WTC11 (cell line): ENCODE results near the gene OCLN. TPM values are rescaled to one million over a fixed set of nuclear protein-coding genes. Genes with fewer than 3 reads are reported as not detected.
"Not testable (repeated sequence)": the region's sequence is repeated elsewhere in the genome, so short reads cannot be mapped to it uniquely, and the experiment has no call there.

Source experiments
- ATAC-seq: fragments of 200-7000 bp; cut with Tn5 transposase; 2 replicates; pipeline ENCODE4 v1.10.0; 2021; ENCODE audit warnings: mild to moderate bottlenecking, moderate library complexity
- CTCF ChIA-PET: fragments of 300-600 bp; sonication (Branson Sonifier 250); formaldehyde crosslinking; loops from one replicate; lab custom pipeline; 2021; ENCODE audit warnings: antibody characterized with exemption; lab: Charles Lee
- POLR2A ChIA-PET: fragments of 350-600 bp; sonication (Branson Sonifier 250); formaldehyde crosslinking; loops from one replicate; lab custom pipeline; 2021; ENCODE audit warnings: antibody characterized with exemption; lab: Charles Lee
- DNase-seq: peaks from one replicate; pipeline ENCODE4 v3.0.0; 2021; ENCODE audit warnings: low spot score
- H3K27ac Mint-ChIP-seq: 2 replicates; pipeline ENCODE4 v1.8.0; 2021; ENCODE audit warnings: mixed read lengths
- H3K27me3 Mint-ChIP-seq: 2 replicates; pipeline ENCODE4 v1.8.0; 2021; ENCODE audit warnings: low read depth, mild to moderate bottlenecking, moderate library complexity, mixed read lengths
- H3K36me3 Mint-ChIP-seq: 2 replicates; pipeline ENCODE4 v1.8.0; 2021; ENCODE audit warnings: mixed read lengths
- H3K4me1 Mint-ChIP-seq: 2 replicates; pipeline ENCODE4 v1.8.0; 2022; ENCODE audit warnings: mixed read lengths
- H3K4me3 Mint-ChIP-seq: 2 replicates; pipeline ENCODE4 v1.8.0; 2021; ENCODE audit warnings: mild to moderate bottlenecking, moderate library complexity, mixed read lengths
- H3K9me3 Mint-ChIP-seq: 2 replicates; pipeline ENCODE4 v1.8.0; 2021; ENCODE audit warnings: mixed read lengths
- ETV6 ChIP-seq: sonication (generic); formaldehyde crosslinking; IDR thresholded peaks from 2 replicates; pipeline ENCODE4 v1.8.1; 2022; ENCODE audit warnings: mild to moderate bottlenecking, missing genetic modification reagents
- FOXP4 ChIP-seq: sonication (generic); formaldehyde crosslinking; IDR thresholded peaks from 2 replicates; pipeline ENCODE4 v1.8.0; 2022; ENCODE audit warnings: mild to moderate bottlenecking, missing genetic modification reagents
- GTF2I ChIP-seq: fragments of 250-450 bp; sonication (Bioruptor Pico); conservative IDR thresholded peaks from 2 replicates; pipeline ENCODE4 v1.4.0; 2021; ENCODE audit warnings: mild to moderate bottlenecking
- IRF1 ChIP-seq: sonication (generic); formaldehyde crosslinking; IDR thresholded peaks from 2 replicates; pipeline ENCODE4 v1.8.0; 2023; ENCODE audit warnings: missing genetic modification reagents
- IRF2 ChIP-seq: sonication (generic); formaldehyde crosslinking; IDR thresholded peaks from 2 replicates; pipeline ENCODE4 v1.8.0; 2022; ENCODE audit warnings: low read depth, missing genetic modification reagents, borderline replicate concordance
- NFATC4 ChIP-seq: fragments of 250-450 bp; sonication (Bioruptor Pico); IDR thresholded peaks from 2 replicates; pipeline ENCODE4 v1.9.0; 2021; ENCODE audit warnings: mild to moderate bottlenecking
- SMAD3 ChIP-seq: sonication (generic); formaldehyde crosslinking; IDR thresholded peaks from 2 replicates; pipeline ENCODE4 v1.8.0; 2022; ENCODE audit warnings: missing genetic modification reagents, mild to moderate bottlenecking, borderline replicate concordance
- ZNF138 ChIP-seq: sonication (generic); formaldehyde crosslinking; conservative IDR thresholded peaks from 2 replicates; pipeline ENCODE4 v1.8.1; 2022; ENCODE audit warnings: mild to moderate bottlenecking, moderate library complexity, missing genetic modification reagents
- ZNF219 ChIP-seq: sonication (generic); formaldehyde crosslinking; IDR thresholded peaks from 2 replicates; pipeline ENCODE4 v1.8.0; 2023; ENCODE audit warnings: missing genetic modification reagents, mild to moderate bottlenecking, borderline replicate concordance
- ZNF317 ChIP-seq: sonication (generic); formaldehyde crosslinking; IDR thresholded peaks from 2 replicates; pipeline ENCODE4 v1.8.1; 2023; ENCODE audit warnings: low read depth, mild to moderate bottlenecking, moderate library complexity, missing genetic modification reagents, borderline replicate concordance
- ZNF396 ChIP-seq: fragments of 250-450 bp; sonication (Bioruptor Pico); IDR thresholded peaks from 2 replicates; pipeline ENCODE4 v1.8.0; 2021; ENCODE audit warnings: mild to moderate bottlenecking, moderate library complexity, borderline replicate concordance
- total RNA-seq: library from RNA; stranded (reverse); gene quantifications from 3 replicates; pipeline ENCODE4 v1.2.3, GENCODE V29; 2021
- TF ChIP-seq, protein P1 (sequence below): sonication (generic); formaldehyde crosslinking; IDR thresholded peaks from 2 replicates; pipeline ENCODE4 v1.8.1; 2022; ENCODE audit warnings: low read depth, missing genetic modification reagents, borderline replicate concordance
- TF ChIP-seq, protein P2 (sequence below): fragments of 250-450 bp; sonication (Bioruptor Pico); conservative IDR thresholded peaks from 2 replicates; pipeline ENCODE4 v1.9.0; 2021; ENCODE audit warnings: mild to moderate bottlenecking
- TF ChIP-seq, protein P3 (sequence below): sonication (generic); formaldehyde crosslinking; IDR thresholded peaks from 2 replicates; pipeline ENCODE4 v1.8.1; 2023; ENCODE audit warnings: mild to moderate bottlenecking, missing genetic modification reagents, moderate library complexity
- TF ChIP-seq, protein P4 (sequence below): sonication (generic); formaldehyde crosslinking; IDR thresholded peaks from 2 replicates; pipeline ENCODE4 v1.8.1; 2023; ENCODE audit warnings: mild to moderate bottlenecking, moderate library complexity, missing genetic modification reagents
- TF ChIP-seq, protein P5 (sequence below): sonication (generic); formaldehyde crosslinking; IDR thresholded peaks from 2 replicates; pipeline ENCODE4 v1.8.0; 2022; ENCODE audit warnings: mild to moderate bottlenecking, missing genetic modification reagents

Gene OCLN
- total RNA-seq, 1 experiment from 2014 or later: 58.3 TPM

DNA sequence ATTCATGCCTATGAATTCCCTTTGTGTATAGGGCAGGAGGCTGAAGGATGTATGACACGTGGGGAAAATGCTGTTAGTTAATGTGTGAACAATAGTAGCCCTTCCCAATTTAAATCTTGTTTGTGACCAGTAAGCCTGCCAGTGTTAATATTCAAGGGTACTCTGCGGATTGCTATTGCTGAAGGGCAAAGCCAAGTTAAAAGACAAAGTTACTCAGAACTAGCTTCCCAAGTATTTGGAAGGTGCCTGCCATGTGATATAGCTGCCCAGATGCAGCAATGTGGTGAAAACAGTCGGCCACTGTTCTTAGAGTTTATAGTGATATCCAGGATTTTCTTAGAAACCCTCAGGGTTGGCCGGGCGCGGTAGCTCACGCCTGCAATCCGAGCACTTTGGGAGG is 43.1 kb upstream of the OCLN start:
- Mint-ChIP-seq H3K27ac (no peak overlapping the region; the same call in 1 of the 2 replicates), H3K27me3 (no peaks in the 10 kb centered on the region)
- CTCF ChIA-PET: no interaction called here
- TF ChIP-seq GTF2I (CRISPR knock-in tag): no peak
- TF ChIP-seq, protein P1, sequence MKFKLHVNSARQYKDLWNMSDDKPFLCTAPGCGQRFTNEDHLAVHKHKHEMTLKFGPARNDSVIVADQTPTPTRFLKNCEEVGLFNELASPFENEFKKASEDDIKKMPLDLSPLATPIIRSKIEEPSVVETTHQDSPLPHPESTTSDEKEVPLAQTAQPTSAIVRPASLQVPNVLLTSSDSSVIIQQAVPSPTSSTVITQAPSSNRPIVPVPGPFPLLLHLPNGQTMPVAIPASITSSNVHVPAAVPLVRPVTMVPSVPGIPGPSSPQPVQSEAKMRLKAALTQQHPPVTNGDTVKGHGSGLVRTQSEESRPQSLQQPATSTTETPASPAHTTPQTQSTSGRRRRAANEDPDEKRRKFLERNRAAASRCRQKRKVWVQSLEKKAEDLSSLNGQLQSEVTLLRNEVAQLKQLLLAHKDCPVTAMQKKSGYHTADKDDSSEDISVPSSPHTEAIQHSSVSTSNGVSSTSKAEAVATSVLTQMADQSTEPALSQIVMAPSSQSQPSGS (CRISPR knock-in tag): no peak
- no peak for TF ChIP-seq ETV6 (CRISPR knock-in tag)
- TF ChIP-seq, all 79 proteins: peak for 0
- peaks cover 3% of the 10 kb centered on the region; the same call in 1 of the 2 replicates for H3K4me1 Mint-ChIP-seq
- DNase-seq: no peak
- no peaks in the 10 kb centered on the region for H3K36me3 Mint-ChIP-seq
- ATAC-seq: no peak
- no peak overlapping the region for H3K4me3 Mint-ChIP-seq
- no peaks in the 10 kb centered on the region for H3K9me3 Mint-ChIP-seq
- POLR2A ChIA-PET: no interaction called here

DNA sequence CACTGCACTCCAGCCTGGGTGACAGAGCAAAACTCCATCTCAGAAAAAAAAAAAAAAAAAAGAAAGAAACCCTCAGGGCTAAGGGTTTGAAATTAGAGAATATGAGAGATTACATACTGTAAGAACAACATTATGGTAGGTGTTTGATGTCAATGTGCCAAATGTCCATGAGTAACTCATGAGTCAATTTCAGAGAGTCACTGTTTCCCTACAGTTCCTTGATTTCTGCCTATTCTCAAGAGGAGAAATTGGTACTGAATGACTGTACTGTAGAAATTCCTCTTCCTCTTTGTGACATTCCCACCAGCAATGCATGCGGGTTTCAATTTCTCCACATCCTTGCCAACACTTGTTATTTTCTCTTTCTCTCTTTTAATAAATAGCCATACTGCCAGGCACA is 42.5 kb upstream of the OCLN start:
- Mint-ChIP-seq H3K9me3 (no peaks in the 10 kb centered on the region), H3K27me3 (no peaks in the 10 kb centered on the region), H3K27ac (peak overlapping the region; percentile 17; the same call in 1 of the 2 replicates), H3K4me1 (peaks cover 5% of the 10 kb centered on the region; the same call in 1 of the 2 replicates), H3K4me3 (no peak overlapping the region), H3K36me3 (no peaks in the 10 kb centered on the region)
- ATAC-seq (no peak), DNase-seq (no peak)
- CTCF ChIA-PET: no interaction called here
- TF ChIP-seq NFATC4 (no peak), ZNF138 (CRISPR knock-in tag) (no peak), ZNF396 (CRISPR knock-in tag) (no peak), IRF1 (no peak)
- POLR2A ChIA-PET: no interaction called here

GRCh38 chr5:69450527-69450926 is 42.1 kb upstream of the OCLN start:
- H3K27me3 Mint-ChIP-seq, POLR2A ChIA-PET, H3K9me3 Mint-ChIP-seq, H3K4me1 Mint-ChIP-seq, H3K36me3 Mint-ChIP-seq, DNase-seq, CTCF ChIA-PET, H3K4me3 Mint-ChIP-seq, ATAC-seq: not testable (repeated sequence)
- H3K27ac Mint-ChIP-seq: peak overlapping the region; percentile 17; the same call in 1 of the 2 replicates

DNA sequence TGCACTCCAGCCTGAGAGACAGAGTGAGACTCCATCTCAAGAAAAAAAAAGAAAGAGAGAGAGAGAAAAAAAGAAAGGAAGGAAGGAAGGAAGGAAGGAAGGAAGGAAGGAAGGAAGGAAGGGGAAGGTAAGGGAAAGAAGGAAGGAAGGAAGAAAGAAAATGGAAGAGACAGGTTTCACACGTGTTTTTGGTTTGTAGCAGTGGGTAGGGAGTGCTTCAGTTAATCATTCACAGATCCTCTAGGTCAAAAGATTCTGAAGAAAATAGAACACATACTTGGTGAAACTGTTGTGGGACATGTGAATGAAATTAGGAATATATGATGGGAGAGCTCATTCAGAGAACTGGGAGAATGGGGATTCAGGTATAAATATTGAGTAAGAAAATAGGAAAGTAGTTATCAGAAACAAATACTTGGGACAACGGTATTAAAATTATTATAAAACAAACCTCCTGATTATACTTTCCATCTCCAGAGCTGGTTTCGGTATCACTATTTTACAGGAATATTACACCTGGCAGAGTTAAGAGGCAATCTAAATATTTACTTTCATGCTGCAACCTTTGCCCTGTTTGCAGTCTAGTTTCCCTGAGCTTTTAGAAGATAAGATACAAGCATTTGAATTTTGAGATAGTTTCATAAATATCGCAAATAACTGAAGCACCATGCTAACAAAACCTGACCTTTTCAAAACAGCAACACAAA is 40.5 kb upstream of the OCLN start:
- H3K4me1 Mint-ChIP-seq: peaks cover 5% of the 10 kb centered on the region; the same call in 1 of the 2 replicates
- ATAC-seq (no peak), DNase-seq (no peak)
- no peaks in the 10 kb centered on the region for H3K36me3 Mint-ChIP-seq
- H3K4me3 Mint-ChIP-seq: no peak overlapping the region
- no peaks in the 10 kb centered on the region for H3K9me3 Mint-ChIP-seq
- H3K27ac Mint-ChIP-seq: no peak overlapping the region; the same call in 1 of the 2 replicates
- ChIA-PET POLR2A (no interaction called here), CTCF (no interaction called here)
- no peaks in the 10 kb centered on the region for H3K27me3 Mint-ChIP-seq
- no peak for TF ChIP-seq FOXP4 (CRISPR knock-in tag)
- TF ChIP-seq, protein P2, sequence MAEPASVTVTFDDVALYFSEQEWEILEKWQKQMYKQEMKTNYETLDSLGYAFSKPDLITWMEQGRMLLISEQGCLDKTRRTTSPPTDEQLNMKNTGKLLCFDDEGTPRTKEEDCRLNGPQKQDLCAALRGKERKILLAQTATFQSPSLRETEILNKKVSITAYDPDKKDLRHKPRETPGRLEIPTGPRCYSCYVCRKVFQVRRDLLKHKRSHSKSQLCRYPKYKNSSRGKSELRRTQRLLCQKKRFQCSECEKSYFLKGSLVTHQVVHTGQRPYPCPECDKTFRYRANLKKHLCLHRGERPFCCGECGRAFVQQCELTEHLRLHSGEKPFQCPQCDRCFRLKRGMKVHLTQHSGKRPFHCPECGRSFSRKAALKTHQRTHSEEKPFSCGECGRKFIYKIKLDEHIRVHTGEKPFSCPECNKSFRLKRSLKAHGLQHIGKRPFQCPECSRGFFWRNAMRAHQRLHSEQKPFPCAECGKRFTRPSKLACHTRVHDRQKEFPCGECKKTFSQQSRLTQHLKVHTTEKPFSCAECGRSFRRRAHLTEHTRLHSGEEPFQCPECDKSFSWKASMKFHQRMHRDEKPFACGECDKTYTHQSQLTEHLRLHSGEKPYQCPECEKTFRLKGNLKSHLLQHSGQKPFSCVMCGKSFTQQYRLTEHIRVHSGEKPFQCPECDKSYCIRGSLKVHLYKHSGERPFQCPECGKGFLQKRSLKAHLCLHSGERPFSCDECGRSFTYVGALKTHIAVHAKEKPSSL (CRISPR knock-in tag): no peak
- TF ChIP-seq, protein P3, sequence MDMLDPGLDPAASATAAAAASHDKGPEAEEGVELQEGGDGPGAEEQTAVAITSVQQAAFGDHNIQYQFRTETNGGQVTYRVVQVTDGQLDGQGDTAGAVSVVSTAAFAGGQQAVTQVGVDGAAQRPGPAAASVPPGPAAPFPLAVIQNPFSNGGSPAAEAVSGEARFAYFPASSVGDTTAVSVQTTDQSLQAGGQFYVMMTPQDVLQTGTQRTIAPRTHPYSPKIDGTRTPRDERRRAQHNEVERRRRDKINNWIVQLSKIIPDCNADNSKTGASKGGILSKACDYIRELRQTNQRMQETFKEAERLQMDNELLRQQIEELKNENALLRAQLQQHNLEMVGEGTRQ (CRISPR knock-in tag): no peak
- TF ChIP-seq, protein P4, sequence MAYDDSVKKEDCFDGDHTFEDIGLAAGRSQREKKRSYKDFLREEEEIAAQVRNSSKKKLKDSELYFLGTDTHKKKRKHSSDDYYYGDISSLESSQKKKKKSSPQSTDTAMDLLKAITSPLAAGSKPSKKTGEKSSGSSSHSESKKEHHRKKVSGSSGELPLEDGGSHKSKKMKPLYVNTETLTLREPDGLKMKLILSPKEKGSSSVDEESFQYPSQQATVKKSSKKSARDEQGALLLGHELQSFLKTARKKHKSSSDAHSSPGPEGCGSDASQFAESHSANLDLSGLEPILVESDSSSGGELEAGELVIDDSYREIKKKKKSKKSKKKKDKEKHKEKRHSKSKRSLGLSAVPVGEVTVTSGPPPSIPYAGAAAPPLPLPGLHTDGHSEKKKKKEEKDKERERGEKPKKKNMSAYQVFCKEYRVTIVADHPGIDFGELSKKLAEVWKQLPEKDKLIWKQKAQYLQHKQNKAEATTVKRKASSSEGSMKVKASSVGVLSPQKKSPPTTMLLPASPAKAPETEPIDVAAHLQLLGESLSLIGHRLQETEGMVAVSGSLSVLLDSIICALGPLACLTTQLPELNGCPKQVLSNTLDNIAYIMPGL (CRISPR knock-in tag): no peak
- TF ChIP-seq IRF2 (CRISPR knock-in tag): no peak
- no peak for TF ChIP-seq SMAD3 (CRISPR knock-in tag)
- no peak for TF ChIP-seq ZNF317 (CRISPR knock-in tag)
- TF ChIP-seq, protein P5, sequence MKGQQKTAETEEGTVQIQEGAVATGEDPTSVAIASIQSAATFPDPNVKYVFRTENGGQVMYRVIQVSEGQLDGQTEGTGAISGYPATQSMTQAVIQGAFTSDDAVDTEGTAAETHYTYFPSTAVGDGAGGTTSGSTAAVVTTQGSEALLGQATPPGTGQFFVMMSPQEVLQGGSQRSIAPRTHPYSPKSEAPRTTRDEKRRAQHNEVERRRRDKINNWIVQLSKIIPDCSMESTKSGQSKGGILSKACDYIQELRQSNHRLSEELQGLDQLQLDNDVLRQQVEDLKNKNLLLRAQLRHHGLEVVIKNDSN (CRISPR knock-in tag): no peak
- no peak for TF ChIP-seq IRF1
- no peak for TF ChIP-seq ZNF219
